K562 (cell line): Measurements from ENCODE around the gene CFAP73.

Source experiments
- ATF2 ChIP-seq: sonication (generic); formaldehyde crosslinking; IDR thresholded peaks from 2 replicates; pipeline ENCODE4 v1.8.1; 2022; ENCODE audit warnings: missing genetic modification reagents
- BMI1 ChIP-seq: fragments of 150-350 bp; IDR thresholded peaks from 2 replicates; pipeline ENCODE4 v1.6.1; 2014; ENCODE audit warnings: low read length
- JUND ChIP-seq, 2 experiments: IDR thresholded peaks; 2 replicates in 1 of 2; 3 replicates in 1 of 2; pipeline ENCODE4 v1.6.1; 2011; ENCODE audit warnings: borderline replicate concordance in 2 of 2, low read depth in 2 of 2, low read length in 2 of 2, improper control_type of control experiment in 1 of 2, missing biosample characterization in 1 of 2, missing genetic modification characterization in 1 of 2, missing genetic modification reagents in 1 of 2
- ZBTB12 ChIP-seq: fragments of 250-450 bp; sonication (Bioruptor Pico); IDR thresholded peaks from 2 replicates; pipeline ENCODE4 v1.4.0; 2020

GRCh38 chr12:113142886-113143332 is 6.6 kb upstream of the CFAP73 start:
- TF ChIP-seq ATF2 (CRISPR knock-in tag) (no peak), BMI1 (no peak), ZBTB12 (CRISPR knock-in tag) (no peak), JUND (IDR thresholded peaks at IDR 0.05; ENCODE audit: borderline replicate concordance, low read depth, low read length) (no peak), JUND (tag; IDR thresholded peaks at IDR 0.05; ENCODE audit: borderline replicate concordance, low read depth, low read length) (no peak)
